Pulmonary artery endothelial cell (primary cell): Measurements from ENCODE around the gene DDX59. TPM values are rescaled to one million over a fixed set of nuclear protein-coding genes. Genes with fewer than 3 reads are reported as not detected.

Experiments
- DNase-seq: peaks from one replicate; pipeline ENCODE4 v3.0.0-alpha.2; 2011; ENCODE audit warnings: low read depth, low spot score
- total RNA-seq: library from RNA; depleted of rRNA; stranded (reverse); fragments of >200 nt; gene quantifications from 2 replicates; pipeline ENCODE4 v1.2.3, GENCODE V29; 2014

The DDX59 gene
- total RNA-seq, result 11.3 and 12.6 TPM in 2 replicates

GRCh38 chr1:200669314-200670241, at the start of gene DDX59:
Gene DDX59, minus strand, starts transcription at chr1:200669907. Its CDS starts 3,167 bp downstream, at chr1:200666740.
- DNase-seq, result peak; percentile 95

GRCh38 chr1:200714504-200715187, 44.9 kb upstream of the DDX59 start:
- no peak for DNase-seq

GRCh38 chr1:200710166-200710565, 40.5 kb upstream of the DDX59 start:
- no peak for DNase-seq

- no peak for DNase-seq
Measured at GRCh38 chr1:200708769-200709168, 39.1 kb upstream of the DDX59 start.

GRCh38 chr1:200708161-200708560, 38.5 kb upstream of the DDX59 start:
- no peak for DNase-seq

- DNase-seq, result no peak
Measured at GRCh38 chr1:200707116-200707515, 37.4 kb upstream of the DDX59 start.

- no peak for DNase-seq
Measured at GRCh38 chr1:200706111-200706814, 36.6 kb upstream of the DDX59 start.

- no peak for DNase-seq
Measured at GRCh38 chr1:200704986-200705500, 35.3 kb upstream of the DDX59 start.

GRCh38 chr1:200699871-200700270, 30.2 kb upstream of the DDX59 start:
- peak; percentile 39 for DNase-seq

GRCh38 chr1:200694738-200695137, 25.0 kb upstream of the DDX59 start:
- no peak for DNase-seq

- DNase-seq, result no peak
Measured at GRCh38 chr1:200693327-200693726, 23.6 kb upstream of the DDX59 start.

- DNase-seq, result no peak
Measured at GRCh38 chr1:200692316-200692715, 22.6 kb upstream of the DDX59 start.

- DNase-seq, result no peak
Measured at GRCh38 chr1:200686620-200687019, 16.9 kb upstream of the DDX59 start.

GRCh38 chr1:200684015-200684414, 14.3 kb upstream of the DDX59 start:
- no peak for DNase-seq

GRCh38 chr1:200683298-200683697, 13.6 kb upstream of the DDX59 start:
- DNase-seq, result no peak

GRCh38 chr1:200681231-200681630, 11.5 kb upstream of the DDX59 start:
- DNase-seq, result no peak

GRCh38 chr1:200676829-200677228, 7.1 kb upstream of the DDX59 start:
- DNase-seq, result no peak

GRCh38 chr1:200675588-200675852, 5.8 kb upstream of the DDX59 start:
- no peak for DNase-seq

GRCh38 chr1:200674838-200675587, 5.3 kb upstream of the DDX59 start:
- DNase-seq, result no peak

- DNase-seq, result no peak
Measured at GRCh38 chr1:200673952-200674823, 4.5 kb upstream of the DDX59 start.
